Coronary artery (tissue), 2 donors: Measurements from ENCODE around the gene CACNB2.

ENCODE experiments used
- DNase-seq: peaks from one replicate; pipeline ENCODE4 v3.0.0-alpha.2; 2017; ENCODE audit warnings: low spot score
- H3K27ac ChIP-seq, 2 donors: fragments of 200-600 bp; sonication (generic); one replicate each; pipeline ENCODE4 v1.5.1; 2016 to 2019
- H3K4me3 ChIP-seq: fragments of 200-600 bp; sonication (generic); 2 replicates; pipeline ENCODE4 v1.5.1; 2016; ENCODE audit warnings: mild to moderate bottlenecking, moderate library complexity
- TF ChIP-seq, protein P1 (sequence below): fragments of 200-600 bp; sonication (generic); IDR thresholded peaks from one replicate; pipeline ENCODE4 v1.5.1; 2019; ENCODE audit warnings: antibody characterized with exemption

Gene CACNB2

DNA sequence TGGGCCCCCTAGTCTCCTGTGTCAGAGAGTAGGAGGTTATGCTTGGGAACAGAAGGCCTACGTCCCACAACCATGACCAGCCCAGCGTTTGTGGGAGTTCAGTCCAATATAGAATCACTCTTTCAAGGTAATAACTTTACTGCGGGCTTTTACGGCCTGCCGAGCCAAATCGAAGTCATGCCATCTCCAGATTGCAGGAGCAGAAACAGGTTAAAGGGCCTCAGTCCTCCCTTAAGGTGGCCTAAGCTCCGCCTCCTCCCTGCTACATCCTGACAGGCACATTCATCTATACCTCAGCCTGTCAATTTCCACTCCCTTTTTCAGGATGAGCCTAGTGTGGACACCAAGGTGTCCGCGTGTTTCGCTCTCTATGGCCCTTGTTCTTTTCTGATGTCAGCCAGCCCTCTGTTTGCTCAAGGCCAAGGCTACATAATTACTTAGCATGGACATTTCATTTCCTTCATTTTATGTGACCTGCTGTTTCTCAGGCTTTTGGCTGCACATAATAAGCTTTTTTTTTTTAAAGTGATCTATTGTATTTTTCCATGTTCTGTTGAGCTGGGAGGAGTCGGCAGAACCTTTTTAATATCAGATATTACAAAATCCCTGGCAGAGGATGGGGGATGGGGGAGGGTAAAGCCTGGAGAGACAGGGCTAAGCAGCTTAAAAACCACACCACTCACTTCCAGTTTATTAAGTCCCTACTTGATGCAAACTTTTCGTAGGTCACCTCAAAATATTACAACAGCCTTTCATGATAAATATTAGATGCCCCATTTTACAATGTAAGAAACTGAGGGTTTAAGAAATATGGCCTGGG, 84.6 kb downstream of the CACNB2 start:
- Histone ChIP-seq H3K4me3 (no peak overlapping the region), H3K27ac (no peak overlapping the region)
- TF ChIP-seq, protein P1, sequence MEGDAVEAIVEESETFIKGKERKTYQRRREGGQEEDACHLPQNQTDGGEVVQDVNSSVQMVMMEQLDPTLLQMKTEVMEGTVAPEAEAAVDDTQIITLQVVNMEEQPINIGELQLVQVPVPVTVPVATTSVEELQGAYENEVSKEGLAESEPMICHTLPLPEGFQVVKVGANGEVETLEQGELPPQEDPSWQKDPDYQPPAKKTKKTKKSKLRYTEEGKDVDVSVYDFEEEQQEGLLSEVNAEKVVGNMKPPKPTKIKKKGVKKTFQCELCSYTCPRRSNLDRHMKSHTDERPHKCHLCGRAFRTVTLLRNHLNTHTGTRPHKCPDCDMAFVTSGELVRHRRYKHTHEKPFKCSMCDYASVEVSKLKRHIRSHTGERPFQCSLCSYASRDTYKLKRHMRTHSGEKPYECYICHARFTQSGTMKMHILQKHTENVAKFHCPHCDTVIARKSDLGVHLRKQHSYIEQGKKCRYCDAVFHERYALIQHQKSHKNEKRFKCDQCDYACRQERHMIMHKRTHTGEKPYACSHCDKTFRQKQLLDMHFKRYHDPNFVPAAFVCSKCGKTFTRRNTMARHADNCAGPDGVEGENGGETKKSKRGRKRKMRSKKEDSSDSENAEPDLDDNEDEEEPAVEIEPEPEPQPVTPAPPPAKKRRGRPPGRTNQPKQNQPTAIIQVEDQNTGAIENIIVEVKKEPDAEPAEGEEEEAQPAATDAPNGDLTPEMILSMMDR: no peak
- DNase-seq: no peak

DNA sequence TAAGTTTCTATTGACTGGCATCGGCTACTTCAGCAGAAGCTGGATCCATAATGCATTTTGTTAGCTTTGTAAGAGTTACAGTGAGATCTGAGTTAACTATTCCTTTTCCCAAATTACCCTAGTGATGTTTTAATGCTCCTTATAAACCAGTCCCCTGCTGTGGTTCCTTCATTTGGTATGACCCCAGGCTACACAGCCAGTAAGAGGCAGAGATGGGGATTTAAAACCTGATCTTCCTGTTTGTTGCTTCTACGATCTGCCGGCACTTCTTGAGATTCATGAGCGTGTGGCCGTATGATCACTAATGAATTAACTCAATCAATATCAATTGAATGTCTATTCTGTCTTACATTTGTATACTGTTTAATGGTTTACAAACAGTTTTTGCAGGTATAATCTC, 86.1 kb downstream of the CACNB2 start:
- TF ChIP-seq, protein P1: no peak
- DNase-seq: no peak
- Histone ChIP-seq H3K4me3 (no peak overlapping the region), H3K27ac (no peak overlapping the region)

DNA sequence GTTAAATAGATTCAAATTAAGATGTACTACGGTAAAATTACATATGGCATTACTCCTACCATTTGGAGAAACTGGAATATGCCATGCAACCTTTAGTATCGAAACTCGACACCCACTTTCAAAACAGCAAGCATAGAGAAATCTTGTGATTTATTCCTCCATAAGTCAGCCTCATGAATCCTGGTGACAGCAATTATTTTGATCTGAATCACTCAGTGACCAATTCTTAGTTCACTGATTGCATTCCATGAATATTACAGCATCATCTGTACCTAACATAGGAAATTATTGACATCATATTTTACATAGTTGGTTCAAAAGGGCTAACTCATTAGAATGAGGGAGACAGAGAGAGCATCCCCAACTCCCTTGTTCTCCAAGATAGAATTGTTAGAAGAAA, 89.6 kb downstream of the CACNB2 start:
- TF ChIP-seq, protein P1: no peak
- no peak overlapping the region for H3K4me3 ChIP-seq
- DNase-seq: no peak
- no peak overlapping the region for H3K27ac ChIP-seq

DNA sequence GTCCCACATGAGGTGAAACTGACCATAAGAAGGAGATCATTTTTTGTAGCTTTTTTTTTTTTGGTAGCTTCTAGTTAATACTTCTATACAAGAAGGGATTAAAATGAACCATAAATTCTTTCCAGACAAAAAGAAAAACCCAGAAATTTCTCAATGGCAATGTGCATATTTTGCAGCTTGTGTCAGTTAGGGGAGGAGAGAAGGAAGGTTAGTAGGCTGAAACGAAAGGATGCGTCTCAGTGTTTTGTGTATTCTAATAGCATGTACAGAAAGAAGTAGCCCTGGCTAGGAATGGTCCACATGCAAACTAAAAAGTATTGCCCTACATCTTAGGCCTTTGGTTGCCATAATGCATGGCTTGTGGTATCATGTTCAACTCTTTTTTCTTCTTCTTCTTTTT, 90.6 kb downstream of the CACNB2 start:
- no peak overlapping the region for H3K27ac ChIP-seq
- no peak for DNase-seq
- H3K4me3 ChIP-seq: no peak overlapping the region
- TF ChIP-seq, protein P1: no peak

DNA sequence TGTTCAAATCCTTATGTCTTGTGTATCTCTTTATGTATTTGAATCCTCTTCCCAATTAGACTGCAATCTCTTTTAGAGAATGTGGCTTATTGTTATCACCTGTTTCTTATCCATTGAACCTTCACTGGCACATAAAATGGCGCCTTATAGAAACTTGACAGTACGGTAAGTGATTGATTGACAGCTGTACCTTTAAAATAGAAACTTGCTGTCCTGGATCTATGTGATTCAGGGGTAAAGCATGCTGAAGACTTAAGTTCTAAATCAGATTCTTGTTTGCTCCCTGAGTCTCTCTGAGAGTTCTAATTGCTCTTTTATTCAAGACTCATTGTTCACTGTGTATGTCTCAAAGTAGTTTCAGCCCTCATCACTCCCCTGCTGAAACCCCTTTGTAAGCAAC, 91.3 kb downstream of the CACNB2 start:
- no peak for DNase-seq
- no peak overlapping the region for H3K27ac ChIP-seq
- TF ChIP-seq, protein P1: no peak

DNA sequence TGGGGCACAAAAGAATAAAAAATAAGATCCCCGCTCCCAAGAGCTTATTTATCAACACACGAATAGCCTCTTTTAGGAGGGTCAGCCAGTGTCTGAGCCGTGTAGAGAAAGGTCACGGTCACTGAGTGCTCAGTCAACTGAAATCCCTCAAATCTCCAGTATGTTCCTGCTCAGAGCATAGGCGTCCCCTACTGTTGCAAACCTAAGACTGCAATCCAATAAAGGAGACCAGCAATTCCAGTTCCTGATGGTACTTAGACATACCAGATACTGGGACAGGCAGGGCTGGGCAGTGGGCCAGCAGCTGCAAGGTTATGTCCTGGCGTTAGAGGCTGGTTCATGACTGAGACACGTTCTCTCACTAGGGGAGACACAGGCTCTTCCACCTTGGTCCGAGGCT, 93.6 kb downstream of the CACNB2 start:
- no peak overlapping the region for H3K27ac ChIP-seq
- H3K4me3 ChIP-seq: no peak overlapping the region
- TF ChIP-seq, protein P1: no peak
- DNase-seq: no peak

More for the DNA sequence above, 91.3 kb downstream of the CACNB2 start:
- no peak overlapping the region for H3K4me3 ChIP-seq

DNA sequence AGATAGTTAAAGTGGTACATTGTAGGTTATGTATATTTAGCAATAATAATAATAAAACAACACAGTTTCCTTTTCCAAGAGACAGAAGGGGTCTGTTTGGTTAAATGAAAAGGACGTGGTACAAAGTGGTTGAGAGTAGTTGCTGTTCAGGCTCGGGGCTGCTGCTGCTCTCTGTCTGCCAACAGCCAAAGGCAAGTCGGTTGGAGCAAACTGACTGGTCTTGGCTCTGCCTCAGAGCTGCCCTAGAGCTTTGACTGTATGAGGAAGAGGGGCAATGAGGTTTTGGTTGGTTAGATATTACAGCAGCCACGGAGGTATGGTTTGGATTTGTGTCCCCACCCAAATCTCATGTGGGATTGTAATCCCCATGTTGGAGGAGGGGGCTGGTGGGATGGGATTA, 95.3 kb downstream of the CACNB2 start:
- no peak for DNase-seq
- TF ChIP-seq, protein P1: no peak
- H3K4me3 ChIP-seq: no peak overlapping the region
- H3K27ac ChIP-seq: no peak overlapping the region
